Loucy (cell line): ENCODE data around the gene TUBA1B.

ENCODE experiments used
- H2AFZ ChIP-seq: fragments of 200-600 bp; sonication (generic); 2 replicates; pipeline ENCODE4 v1.6.0; 2016; ENCODE audit warnings: antibody characterized with exemption, mild to moderate bottlenecking, low read length, moderate library complexity
- H3F3A ChIP-seq: fragments of 200-600 bp; 2 replicates; pipeline ENCODE4 v1.6.0; 2016; ENCODE audit warnings: antibody characterized with exemption, low read depth, mild to moderate bottlenecking
- H3K27me3 ChIP-seq: fragments of 200-600 bp; sonication (generic); 2 replicates; pipeline ENCODE4 v1.6.1; 2014; ENCODE audit warnings: low read length, mild to moderate bottlenecking; ENCODE audit not compliant: insufficient read depth, poor library complexity, severe bottlenecking
- H3K36me3 ChIP-seq: fragments of 200-600 bp; sonication (generic); 2 replicates; pipeline ENCODE4 v1.6.1; 2016; ENCODE audit warnings: low read length; ENCODE audit not compliant: insufficient read depth
- H3K4me1 ChIP-seq: fragments of 200-600 bp; sonication (generic); 2 replicates; pipeline ENCODE4 v1.5.1; 2014; ENCODE audit warnings: low read length, mild to moderate bottlenecking; ENCODE audit not compliant: insufficient read depth, poor library complexity, severe bottlenecking
- H3K4me2 ChIP-seq: fragments of 200-600 bp; sonication (generic); 2 replicates; pipeline ENCODE4 v1.6.0; 2014; ENCODE audit warnings: antibody characterized with exemption, low read length, low read depth, mild to moderate bottlenecking; ENCODE audit not compliant: poor library complexity, severe bottlenecking
- H3K4me3 ChIP-seq: fragments of 200-600 bp; sonication (generic); 2 replicates; pipeline ENCODE4 v1.5.1; 2014; ENCODE audit warnings: low read length, mild to moderate bottlenecking, mixed read lengths; ENCODE audit not compliant: poor library complexity, severe bottlenecking
- H3K79me2 ChIP-seq: fragments of 200-600 bp; sonication (generic); 2 replicates; pipeline ENCODE4 v1.6.1; 2014; ENCODE audit warnings: low read length; ENCODE audit not compliant: insufficient read depth
- H3K9ac ChIP-seq: fragments of 200-600 bp; sonication (generic); 2 replicates; pipeline ENCODE4 v1.6.0; 2014; ENCODE audit warnings: mild to moderate bottlenecking, low read depth, low read length, moderate library complexity; ENCODE audit not compliant: poor library complexity, severe bottlenecking
- H3K9me2 ChIP-seq: fragments of 200-600 bp; sonication (generic); replicated peaks from 2 replicates; pipeline ENCODE4 v1.6.1; 2016; ENCODE audit warnings: low read depth, low read length, mixed read lengths
- H3K9me3 ChIP-seq: fragments of 200-600 bp; sonication (generic); 2 replicates; pipeline ENCODE4 v1.6.1; 2014; ENCODE audit warnings: mild to moderate bottlenecking, antibody characterized with exemption, low read length, low read depth; ENCODE audit not compliant: insufficient read depth
- H4K20me1 ChIP-seq: fragments of 200-600 bp; sonication (generic); 2 replicates; pipeline ENCODE4 v1.6.0; 2014; ENCODE audit warnings: antibody characterized with exemption, low read length, mild to moderate bottlenecking; ENCODE audit not compliant: insufficient read depth, poor library complexity, severe bottlenecking
- CTCF ChIP-seq: fragments of 200-600 bp; sonication (generic); conservative IDR thresholded peaks from 2 replicates; pipeline ENCODE4 v1.5.1; 2014; ENCODE audit warnings: mild to moderate bottlenecking, antibody characterized with exemption, low read length
- EZH2phosphoT487 ChIP-seq: fragments of 200-600 bp; IDR thresholded peaks from 2 replicates; pipeline ENCODE4 v1.6.1; 2018; ENCODE audit warnings: antibody characterized with exemption, mild to moderate bottlenecking, moderate library complexity, borderline replicate concordance

The TUBA1B gene

GRCh38 chr12:49131051-49131893, at the start of gene TUBA1B:
TSS of gene TUBA1B (minus strand) at chr12:49131395. CDS start at chr12:49131300, 95 bp downstream.
- Histone ChIP-seq H2AFZ (peak within 1 kb of the TSS; percentile 61), H3K27me3 (peaks cover 11% of the 10 kb centered on the region), H3K36me3 (peaks cover 35% of the 10 kb centered on the region), H4K20me1 (peaks cover 36% of the 10 kb centered on the region), H3K79me2 (peaks cover 71% of the 10 kb centered on the region), H3F3A (peaks cover 26% of the 10 kb centered on the region), H3K4me3 (peak within 1 kb of the TSS; percentile 89), H3K9ac (peak within 1 kb of the TSS; percentile 100), H3K4me2 (peak within 1 kb of the TSS; percentile 91), H3K9me3 (no peaks in the 10 kb centered on the region), H3K4me1 (peaks cover 34% of the 10 kb centered on the region), H3K9me2 (no peaks in the 10 kb centered on the region)
- no peak for TF ChIP-seq EZH2phosphoT487
- no peak for TF ChIP-seq CTCF

GRCh38 chr12:49174218-49174617, 43.0 kb upstream of the TUBA1B start:
- Histone ChIP-seq H3K9me2 (no peaks in the 10 kb centered on the region), H3K9me3 (no peaks in the 10 kb centered on the region), H3K4me2 (no peak overlapping the region), H2AFZ (no peak overlapping the region; the same call in 1 of the 2 replicates), H3K4me3 (no peak overlapping the region), H3F3A (no peaks in the 10 kb centered on the region), H3K79me2 (no peaks in the 10 kb centered on the region), H3K9ac (no peak overlapping the region), H4K20me1 (no peaks in the 10 kb centered on the region), H3K4me1 (peaks cover 6% of the 10 kb centered on the region), H3K36me3 (no peaks in the 10 kb centered on the region), H3K27me3 (no peaks in the 10 kb centered on the region)
- no peak for TF ChIP-seq EZH2phosphoT487

GRCh38 chr12:49170924-49171323, 39.7 kb upstream of the TUBA1B start:
- Histone ChIP-seq H4K20me1 (no peaks in the 10 kb centered on the region), H3K79me2 (no peaks in the 10 kb centered on the region), H3K4me2 (no peak overlapping the region), H3K4me3 (no peak overlapping the region), H3K27me3 (no peaks in the 10 kb centered on the region), H3K9ac (no peak overlapping the region), H3K9me2 (no peaks in the 10 kb centered on the region), H3F3A (no peaks in the 10 kb centered on the region), H2AFZ (no peak overlapping the region), H3K36me3 (no peaks in the 10 kb centered on the region), H3K4me1 (peaks cover 6% of the 10 kb centered on the region), H3K9me3 (no peaks in the 10 kb centered on the region)
- TF ChIP-seq CTCF (no peak), EZH2phosphoT487 (no peak)
